ENCODE results near the gene CATSPERE. TPM values are rescaled to one million over a fixed set of nuclear protein-coding genes. Genes with fewer than 3 reads are reported as not detected.
"Not testable (repeated sequence)": the region's sequence is repeated elsewhere in the genome, so short reads cannot be mapped to it uniquely, and the experiment has no call there.

CATSPERE gene
- total RNA-seq, 1 experiment from 2014 or later = 0.06 TPM

DNA sequence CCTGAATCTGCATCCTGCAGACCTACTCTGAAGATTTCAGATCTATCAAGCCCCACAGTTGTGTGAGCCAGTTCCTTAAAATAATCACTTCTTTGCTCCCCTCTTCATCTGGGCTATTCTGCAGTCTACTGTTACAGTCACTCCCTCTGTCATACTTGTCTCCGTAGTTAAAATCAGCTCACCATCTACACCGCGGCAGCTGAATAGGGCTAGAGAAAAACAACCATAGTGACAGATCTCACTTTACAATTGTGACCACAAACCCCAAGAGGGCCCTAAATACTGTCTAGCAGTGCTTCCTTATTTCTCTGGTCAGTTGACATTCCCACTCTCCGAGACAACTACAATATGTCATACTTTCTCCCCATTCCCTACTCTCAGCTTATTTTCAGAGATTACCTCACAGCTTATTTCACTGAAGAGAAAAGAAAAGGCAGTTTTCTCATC is 204.7 kb downstream of the CATSPERE start:
- no peaks in the 10 kb centered on the region for H3K9me3 ChIP-seq (replicated peaks)
- H3K27ac ChIP-seq = no peak overlapping the region
- peaks cover 10% of the 10 kb centered on the region; the same call in 1 of the 2 replicates for H3K36me3 ChIP-seq
- peak; percentile 80 to 90 for DNase-seq
- no peaks in the 10 kb centered on the region for H3K27me3 ChIP-seq
- H3K4me1 ChIP-seq = peaks cover 15% of the 10 kb centered on the region
- H3K4me3 ChIP-seq = no peak overlapping the region

DNA sequence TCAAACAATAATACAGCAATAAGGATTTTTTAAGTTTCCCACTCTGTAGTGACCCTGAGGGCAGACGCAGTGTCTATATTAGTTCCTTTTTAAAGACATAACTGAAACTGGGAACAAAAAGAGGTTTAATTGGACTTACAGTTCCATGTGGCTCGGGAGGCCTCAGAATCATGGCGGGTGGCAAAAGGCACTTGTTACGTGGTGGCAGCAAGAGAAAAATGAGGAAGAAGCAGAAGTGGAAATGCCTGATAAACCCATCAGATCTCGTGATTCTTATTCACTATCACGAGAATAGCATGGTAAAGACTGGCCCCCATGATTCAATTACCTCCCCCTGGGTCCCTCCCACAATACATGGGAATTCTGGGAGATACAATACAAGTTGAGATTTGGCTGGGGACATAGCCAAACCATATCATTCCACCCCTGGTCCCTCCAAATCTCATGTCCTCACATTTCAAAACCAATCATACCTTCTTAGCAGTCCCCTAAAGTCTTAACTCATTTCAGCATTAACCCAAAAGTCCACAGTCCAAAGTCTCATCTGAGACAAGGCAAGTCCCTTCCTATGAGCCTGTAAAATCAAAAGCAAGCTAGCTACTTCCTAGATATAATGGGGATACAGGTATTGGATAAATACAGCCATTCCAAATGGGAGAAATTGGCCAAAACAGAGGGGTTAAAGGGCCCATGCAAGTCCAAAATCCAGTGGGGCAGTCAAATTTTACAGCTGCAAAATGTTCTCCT is 205.8 kb downstream of the CATSPERE start:
- DNase-seq; H3K27ac ChIP-seq; H3K9me3 ChIP-seq (replicated peaks); H3K27me3 ChIP-seq; H3K4me3 ChIP-seq: not testable (repeated sequence)
- Histone ChIP-seq H3K4me1 (peaks cover 15% of the 10 kb centered on the region), H3K36me3 (peaks cover 11% of the 10 kb centered on the region; the same call in 1 of the 2 replicates)

- Histone ChIP-seq H3K27me3 (no peaks in the 10 kb centered on the region), H3K27ac (no peak overlapping the region), H3K9me3 (replicated peaks) (no peaks in the 10 kb centered on the region), H3K36me3 (peaks cover 11% of the 10 kb centered on the region; the same call in 1 of the 2 replicates), H3K4me3 (no peak overlapping the region), H3K4me1 (peaks cover 15% of the 10 kb centered on the region)
- no peak for DNase-seq
These were observed 206.7 kb downstream of the CATSPERE start for GRCh38 chr1:244667797-244668196.

DNA sequence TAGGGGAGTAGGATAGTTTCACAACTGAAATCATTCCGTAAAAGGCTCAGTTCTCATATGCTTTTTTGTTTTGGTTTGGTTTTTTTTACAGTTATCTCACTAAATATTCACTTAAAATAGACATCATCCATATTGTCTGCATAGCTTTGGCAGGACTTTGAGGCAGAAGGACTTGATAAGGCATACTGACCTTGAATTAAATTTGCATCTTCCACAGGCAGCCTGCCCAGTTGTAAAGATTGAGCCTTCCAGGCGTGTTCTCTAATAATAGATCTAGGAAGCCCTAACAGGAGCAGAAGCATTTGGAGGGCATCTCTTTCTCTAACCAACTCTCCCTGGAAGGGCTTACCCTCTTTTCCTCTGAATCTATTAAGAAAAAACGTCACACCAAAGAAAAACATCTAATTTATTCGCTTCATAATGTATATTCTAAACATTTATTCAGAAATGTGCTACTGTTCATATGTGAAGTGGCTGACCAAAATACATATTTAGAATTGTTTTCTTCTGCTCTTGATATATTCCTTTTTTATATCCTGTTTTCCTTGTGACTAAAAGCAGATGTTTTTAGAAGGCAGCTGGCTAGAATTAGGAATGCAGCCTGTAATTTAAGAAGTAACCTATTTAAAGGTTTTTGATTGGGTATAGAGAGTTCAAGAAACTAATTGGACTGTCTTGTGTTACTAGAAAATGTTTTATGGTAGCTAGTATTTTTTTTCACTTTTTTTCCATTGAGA is 212.0 kb downstream of the CATSPERE start:
- Histone ChIP-seq H3K4me3 (no peak overlapping the region), H3K27ac (peak overlapping the region; percentile 31; the same call in 1 of the 2 replicates), H3K27me3 (no peaks in the 10 kb centered on the region), H3K4me1 (peaks cover 15% of the 10 kb centered on the region), H3K36me3 (peaks cover 15% of the 10 kb centered on the region; the same call in 1 of the 2 replicates), H3K9me3 (replicated peaks) (no peaks in the 10 kb centered on the region)
- DNase-seq = peak in 1 of 2 experiments; percentile 23

GRCh38 chr1:244674446-244674845 is 213.4 kb downstream of the CATSPERE start:
- Histone ChIP-seq H3K4me3 (no peak overlapping the region), H3K27ac (peak overlapping the region; percentile 26), H3K9me3 (replicated peaks) (no peaks in the 10 kb centered on the region), H3K36me3 (peaks cover 15% of the 10 kb centered on the region; the same call in 1 of the 2 replicates), H3K4me1 (peaks cover 15% of the 10 kb centered on the region), H3K27me3 (no peaks in the 10 kb centered on the region)
- no peak for DNase-seq

- no peak overlapping the region; the same call in 1 of the 2 replicates for H3K27ac ChIP-seq
- DNase-seq = no peak
These were observed 214.1 kb downstream of the CATSPERE start for GRCh38 chr1:244675167-244675566.

DNA sequence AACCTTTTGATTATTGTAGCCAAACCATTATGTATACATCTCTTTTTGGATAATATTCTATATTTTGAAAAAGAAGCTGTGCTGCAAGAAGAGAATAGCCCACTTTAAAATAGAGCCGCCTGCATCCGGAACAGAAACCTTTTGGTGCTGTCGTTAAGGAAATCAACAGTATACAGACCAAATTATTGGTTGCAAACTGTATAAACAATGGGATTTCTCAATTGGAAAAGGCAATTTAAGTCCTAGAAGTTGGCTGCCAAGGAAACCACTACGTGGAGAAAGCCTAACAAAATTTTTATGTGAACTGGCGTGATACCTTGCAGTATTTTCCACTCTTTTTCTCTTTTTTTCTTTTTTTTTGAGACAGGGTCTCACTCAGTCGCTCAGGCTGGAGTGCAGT is 217.6 kb downstream of the CATSPERE start:
- H3K36me3 ChIP-seq = 0 out of 2 replicates have a peak, but pooled peaks cover 4% of the 10 kb centered on the region
- peaks cover 6% of the 10 kb centered on the region for H3K4me1 ChIP-seq
- H3K9me3 ChIP-seq (replicated peaks) = no peaks in the 10 kb centered on the region
- H3K4me3 ChIP-seq = no peak overlapping the region
- H3K27ac ChIP-seq = no peak overlapping the region
- DNase-seq = no peak
- no peaks in the 10 kb centered on the region for H3K27me3 ChIP-seq

More at GRCh38 chr1:244675167-244675566, 214.1 kb downstream of the CATSPERE start:
- Histone ChIP-seq H3K9me3 (replicated peaks) (no peaks in the 10 kb centered on the region), H3K27me3 (no peaks in the 10 kb centered on the region), H3K36me3 (peaks cover 12% of the 10 kb centered on the region; the same call in 1 of the 2 replicates), H3K4me1 (peaks cover 15% of the 10 kb centered on the region), H3K4me3 (no peak overlapping the region)

DNA sequence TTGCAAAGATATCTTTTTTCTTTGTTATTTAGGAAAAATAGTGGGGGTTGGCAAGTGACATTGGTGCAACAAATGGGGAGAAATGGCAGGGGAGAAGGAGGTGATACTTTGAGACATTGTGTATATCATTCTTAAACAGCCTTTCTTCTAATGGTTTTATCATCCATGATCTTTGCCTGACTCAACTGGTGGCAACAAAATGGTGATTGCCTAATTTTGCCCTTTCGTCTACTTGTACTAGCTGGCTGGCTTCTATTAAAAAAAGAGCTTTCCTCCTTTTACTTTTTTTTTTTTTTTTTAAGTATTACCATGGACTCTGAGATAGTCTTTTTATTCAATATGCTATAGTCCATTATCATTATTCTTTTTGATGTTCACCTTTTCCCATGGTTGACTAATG is 219.6 kb downstream of the CATSPERE start:
- no peaks in the 10 kb centered on the region for H3K4me1 ChIP-seq
- H3K4me3 ChIP-seq = no peak overlapping the region
- no peaks in the 10 kb centered on the region for H3K9me3 ChIP-seq (replicated peaks)
- DNase-seq = no peak
- no peaks in the 10 kb centered on the region for H3K36me3 ChIP-seq
- no peak overlapping the region for H3K27ac ChIP-seq
- H3K27me3 ChIP-seq = no peaks in the 10 kb centered on the region

- H3K27ac ChIP-seq; DNase-seq; H3K4me3 ChIP-seq; H3K9me3 ChIP-seq (replicated peaks); H3K4me1 ChIP-seq; H3K27me3 ChIP-seq; H3K36me3 ChIP-seq: not testable (repeated sequence)
These were observed 221.0 kb downstream of the CATSPERE start for GRCh38 chr1:244682087-244682486.

Other genes starting within 250 kb of the CATSPERE start
- gene ADSS2, start 9.4 kb upstream of the CATSPERE start, total RNA-seq (2014; rRNA removed; shearing (Covaris generic)) = 39.6 and 47.4 TPM in 2 replicates
- gene DESI2, start 191.9 kb downstream of the CATSPERE start, total RNA-seq (2014; rRNA removed; shearing (Covaris generic)) = 53.0 and 53.6 TPM in 2 replicates